NCI-H2196 treated with DMSO at 0.1 percent for 48 hours (cell line): ENCODE data around the gene PRR15.

Experiments
- DNase-seq: peaks from one replicate; lab custom pipeline; 2025; ENCODE audit not compliant: unreplicated experiment; lab: John Stamatoyannopoulos, UW

PRR15 gene

GRCh38 chr7:29607889-29608288 is 44.3 kb downstream of the PRR15 start:
- no peak for DNase-seq

DNA sequence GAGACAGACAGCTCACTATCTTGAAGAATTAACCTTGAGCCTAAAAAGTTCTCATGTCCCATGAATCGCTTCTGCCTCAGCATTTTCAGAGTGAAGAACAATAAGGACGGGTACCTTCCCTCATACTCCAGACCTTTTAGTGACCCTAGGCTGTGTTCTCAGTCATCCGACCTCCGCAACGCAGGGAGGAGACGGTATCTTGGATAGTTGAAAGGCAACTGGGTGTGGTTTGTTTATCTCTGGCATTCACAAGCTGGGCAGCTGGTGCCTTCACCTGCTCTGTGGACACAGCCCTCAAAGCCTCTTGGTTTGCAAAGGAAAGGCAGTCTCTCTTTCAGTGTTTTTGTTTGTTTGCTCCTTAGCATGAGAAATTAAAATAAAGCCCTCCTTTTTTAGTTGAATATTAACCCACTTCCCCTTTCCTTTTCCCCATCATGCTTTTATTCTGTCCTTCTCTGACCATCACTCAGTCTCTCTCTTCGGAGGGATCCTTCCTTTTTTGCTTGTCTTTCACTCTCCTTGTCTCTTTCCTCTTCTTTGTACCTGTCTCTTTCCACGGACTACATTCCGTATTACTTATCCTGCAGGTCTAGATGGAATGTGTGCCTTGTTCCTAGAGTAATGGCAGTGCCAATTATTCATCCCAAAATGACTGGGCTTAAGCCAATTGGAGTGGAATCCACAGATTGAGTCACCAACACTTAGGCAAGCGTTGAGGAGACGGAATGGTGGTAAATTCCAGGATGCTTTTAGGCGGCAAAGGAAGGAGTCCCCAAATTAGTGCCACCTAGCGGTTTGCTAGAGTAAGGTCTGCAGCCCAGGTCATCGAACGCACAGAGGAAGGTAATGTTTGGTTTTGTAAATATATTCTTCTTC is 45.8 kb downstream of the PRR15 start:
- DNase-seq, result peak; percentile 36

GRCh38 chr7:29610086-29610485 is 46.5 kb downstream of the PRR15 start:
- DNase-seq, result no peak

DNA sequence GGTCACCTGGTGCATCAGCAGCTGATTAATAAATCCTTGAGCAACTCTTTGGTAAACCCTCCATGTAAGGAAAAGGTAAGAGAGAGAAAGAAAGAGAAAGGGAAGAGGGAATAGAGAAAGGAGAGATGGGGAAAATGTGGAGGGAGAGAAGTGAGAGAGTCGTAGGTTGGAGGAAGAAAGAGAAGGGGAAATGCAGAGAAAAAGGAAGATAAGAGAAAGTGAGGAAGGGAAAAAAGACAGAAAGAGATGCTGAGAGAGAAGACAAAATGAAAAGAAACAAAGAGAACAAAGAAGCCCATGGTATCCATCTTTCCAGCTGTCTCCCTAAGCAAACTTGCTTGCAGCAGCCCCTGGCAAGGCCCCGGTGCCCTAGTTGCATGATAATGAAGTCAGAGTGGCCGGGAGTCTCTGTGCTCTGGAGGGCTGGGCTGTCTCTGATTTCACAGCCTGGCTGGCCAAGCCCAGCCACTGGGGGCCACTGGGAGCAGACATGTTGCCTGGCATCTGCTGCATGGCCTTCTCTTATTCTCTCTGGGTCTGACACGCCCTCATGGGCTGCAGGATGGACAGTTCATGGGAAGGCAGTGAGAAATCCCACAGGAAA is 48.4 kb downstream of the PRR15 start:
- no peak for DNase-seq

DNA sequence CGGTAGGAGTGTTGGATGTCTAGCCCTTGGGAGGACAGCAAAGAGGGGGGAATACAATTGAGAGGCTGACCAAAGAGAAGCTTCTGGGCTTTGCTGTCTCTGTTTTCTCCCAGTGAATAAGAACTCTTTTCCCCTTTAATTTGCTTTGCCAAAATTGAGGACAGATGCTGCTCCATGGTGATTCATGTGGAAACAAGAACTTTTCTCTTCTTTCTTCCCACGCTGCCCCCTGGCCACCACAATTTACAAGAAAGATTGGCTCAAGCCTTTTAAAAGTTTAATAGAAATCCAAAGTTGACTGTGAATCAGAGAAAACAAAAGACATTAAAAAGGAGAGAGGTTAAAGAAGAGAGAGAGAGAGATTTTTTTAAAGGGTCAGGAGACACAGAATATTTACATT is 49.0 kb downstream of the PRR15 start:
- no peak for DNase-seq

DNA sequence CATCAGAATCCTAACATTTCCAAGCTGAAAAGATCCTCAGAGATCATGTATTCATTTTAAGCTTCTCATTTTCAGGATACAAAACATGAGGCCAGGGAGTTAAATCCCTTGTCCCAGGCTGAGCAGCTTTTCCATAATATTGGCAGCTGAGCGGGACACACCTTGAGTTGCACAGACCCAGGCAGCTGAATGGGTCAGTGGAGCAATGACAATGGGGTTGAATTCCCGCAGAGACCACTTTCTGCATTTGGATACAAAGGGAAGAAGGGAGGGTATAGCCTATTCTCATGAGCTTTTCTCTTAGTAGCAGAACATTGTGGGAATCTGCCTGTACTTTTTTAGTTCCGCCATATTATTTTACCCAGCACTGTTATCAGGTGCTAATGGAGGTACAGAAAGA is 49.5 kb downstream of the PRR15 start:
- DNase-seq, result no peak

DNA sequence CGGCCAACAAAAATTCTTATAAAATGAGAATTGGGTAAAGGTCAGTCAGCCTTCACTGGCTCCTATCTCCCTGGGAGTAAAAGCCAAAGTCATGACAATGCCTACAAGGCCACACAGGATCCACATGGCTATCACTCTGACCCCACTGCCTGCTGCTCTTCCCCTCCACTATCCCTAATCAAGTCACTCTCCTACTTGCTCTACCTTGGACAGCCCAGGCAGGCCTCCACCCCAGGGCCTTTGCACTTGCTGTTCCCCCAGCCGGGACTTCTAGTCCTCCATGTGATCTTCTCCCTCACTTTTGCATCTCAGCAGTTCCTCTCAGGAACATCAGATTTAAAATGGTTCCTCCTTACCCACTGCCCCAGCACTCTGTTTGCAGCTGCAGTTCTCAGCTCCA is 50.6 kb downstream of the PRR15 start:
- no peak for DNase-seq
